Gastroesophageal sphincter (tissue), 4 donors: ENCODE results near the gene TTC21B. TPM values are rescaled to one million over a fixed set of nuclear protein-coding genes. Genes with fewer than 3 reads are reported as not detected.
A peak's percentile ranks its signal among the peaks of the same experiment; 100 is the strongest.

Experiments used
- ATAC-seq: fragments of 150-250 bp; one replicate; pipeline ENCODE4 v1.9.1; 2016; ENCODE audit warnings: mild to moderate bottlenecking, moderate library complexity
- H3K27ac ChIP-seq, 4 donors: fragments of 200-600 bp; sonication (generic) in 3 of 4; 1 replicate in 3 of 4; 2 replicates in 1 of 4; pipeline ENCODE4 v1.5.1; 2016 to 2019
- H3K27me3 ChIP-seq: fragments of 200-600 bp; sonication (generic); one replicate; pipeline ENCODE4 v1.5.1; 2019
- H3K36me3 ChIP-seq, 2 donors: fragments of 200-600 bp; sonication (generic); one replicate each; pipeline ENCODE4 v1.5.1; 2019; ENCODE audit warnings: control low read depth in 1 of 2
- H3K4me1 ChIP-seq, 3 donors: fragments of 200-600 bp; sonication (generic); 1 replicate in 2 of 3; 2 replicates in 1 of 3; pipeline ENCODE4 v1.5.1; 2016 to 2019; ENCODE audit warnings: control low read depth in 2 of 3
- H3K4me3 ChIP-seq, 2 donors: fragments of 200-600 bp; sonication (generic); one replicate each; pipeline ENCODE4 v1.5.1; 2019; ENCODE audit warnings: mild to moderate bottlenecking in 1 of 2, moderate library complexity in 1 of 2
- H3K9me3 ChIP-seq, 3 donors: fragments of 200-600 bp; sonication (generic); one replicate each; pipeline ENCODE4 v1.5.1; 2017 to 2019; ENCODE audit warnings: control low read depth in 2 of 3
- EP300 ChIP-seq: sonication (generic); formaldehyde crosslinking; IDR thresholded peaks from one replicate; pipeline ENCODE4 v1.6.1; 2017; ENCODE audit warnings: antibody characterized with exemption, mild to moderate bottlenecking
- POLR2A ChIP-seq, 2 donors: fragments of 450-650 bp; IDR thresholded peaks; one replicate each; pipeline ENCODE4 v1.6.1; 2017; ENCODE audit warnings: antibody characterized with exemption in 2 of 2, mild to moderate bottlenecking in 2 of 2, moderate library complexity in 1 of 2
- POLR2AphosphoS5 ChIP-seq: sonication (generic); formaldehyde crosslinking; IDR thresholded peaks from one replicate; pipeline ENCODE4 v1.6.1; 2017; ENCODE audit warnings: antibody characterized with exemption
- WGBS, 2 donors: methylation state at CpG; one replicate each; pipeline ENCODE4 v1.1.5; 2018; ENCODE audit warnings: low coverage in 1 of 2; 5-methylcytosine and 5-hydroxymethylcytosine counted together
- total RNA-seq, 4 donors: library from RNA; depleted of rRNA; stranded (reverse); fragments of >200 nt; gene quantifications; one replicate each; pipeline ENCODE4 v1.1.0, GENCODE V29; 2016
- TF ChIP-seq, protein P1 (sequence below), 4 experiments: fragments of 200-600 bp in 2 of 4; fragments of 450-650 bp in 2 of 4; sonication (generic) in 1 of 4; IDR thresholded peaks; one replicate each; pipeline ENCODE4 v1.5.1; 2017 to 2019; ENCODE audit warnings: antibody characterized with exemption in 4 of 4, mild to moderate bottlenecking in 2 of 4, moderate library complexity in 2 of 4

The TTC21B gene
- total RNA-seq, 4 donors from 2014 or later, result 15.0 to 30.2 (median 26.3) TPM

DNA sequence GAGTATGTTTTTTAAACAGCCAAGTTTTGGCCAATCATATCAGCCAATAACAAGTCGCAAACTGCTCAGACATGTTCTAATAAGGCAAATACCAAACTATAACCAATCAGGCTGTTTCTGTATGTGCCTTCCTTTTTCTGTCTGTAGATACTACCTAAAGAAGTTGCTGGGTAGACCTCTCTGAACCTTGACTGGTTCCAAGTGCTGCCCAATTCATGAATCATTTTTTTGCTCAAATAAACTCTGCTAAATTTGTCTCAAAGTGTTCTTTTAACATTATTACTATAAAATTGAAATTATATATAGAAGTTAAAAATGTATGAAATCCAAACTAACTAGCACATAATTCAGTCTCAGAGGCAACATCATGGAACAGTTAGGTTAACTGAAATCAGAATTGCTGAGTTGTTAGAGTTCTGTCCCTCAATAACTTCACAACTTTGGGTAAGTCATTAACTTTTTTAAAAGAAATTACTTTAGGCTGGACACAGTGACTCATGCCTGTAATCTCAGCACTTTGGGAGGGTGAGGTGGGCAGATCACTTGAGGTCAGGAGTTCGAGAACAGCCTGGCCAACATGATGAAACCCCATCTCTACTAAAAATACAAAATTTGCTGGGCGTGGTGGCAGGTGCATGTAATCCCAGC lies 4.9 kb upstream of the TTC21B start:
- H3K4me1 ChIP-seq, result peaks cover 2 to 10% (median 5%) of the 10 kb centered on the region in 3 donors
- ATAC-seq, result no peak
- no peak overlapping the region for H3K27ac ChIP-seq
- 92 to 98% methylated on average over 2 to 3 of the region's 3 CpGs for WGBS, 2 donors
- H3K9me3 ChIP-seq, result no peaks in the 10 kb centered on the region
- no peak overlapping the region for H3K4me3 ChIP-seq
- H3K36me3 ChIP-seq, result no peaks in the 10 kb centered on the region
- TF ChIP-seq POLR2A (IDR thresholded peaks at IDR 0.05), result no peak
- no peak for TF ChIP-seq POLR2AphosphoS5
- no peak for TF ChIP-seq EP300
- TF ChIP-seq, protein P1, sequence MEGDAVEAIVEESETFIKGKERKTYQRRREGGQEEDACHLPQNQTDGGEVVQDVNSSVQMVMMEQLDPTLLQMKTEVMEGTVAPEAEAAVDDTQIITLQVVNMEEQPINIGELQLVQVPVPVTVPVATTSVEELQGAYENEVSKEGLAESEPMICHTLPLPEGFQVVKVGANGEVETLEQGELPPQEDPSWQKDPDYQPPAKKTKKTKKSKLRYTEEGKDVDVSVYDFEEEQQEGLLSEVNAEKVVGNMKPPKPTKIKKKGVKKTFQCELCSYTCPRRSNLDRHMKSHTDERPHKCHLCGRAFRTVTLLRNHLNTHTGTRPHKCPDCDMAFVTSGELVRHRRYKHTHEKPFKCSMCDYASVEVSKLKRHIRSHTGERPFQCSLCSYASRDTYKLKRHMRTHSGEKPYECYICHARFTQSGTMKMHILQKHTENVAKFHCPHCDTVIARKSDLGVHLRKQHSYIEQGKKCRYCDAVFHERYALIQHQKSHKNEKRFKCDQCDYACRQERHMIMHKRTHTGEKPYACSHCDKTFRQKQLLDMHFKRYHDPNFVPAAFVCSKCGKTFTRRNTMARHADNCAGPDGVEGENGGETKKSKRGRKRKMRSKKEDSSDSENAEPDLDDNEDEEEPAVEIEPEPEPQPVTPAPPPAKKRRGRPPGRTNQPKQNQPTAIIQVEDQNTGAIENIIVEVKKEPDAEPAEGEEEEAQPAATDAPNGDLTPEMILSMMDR (IDR thresholded peaks at IDR 0.05), result no peak
- no peaks in the 10 kb centered on the region for H3K27me3 ChIP-seq

DNA sequence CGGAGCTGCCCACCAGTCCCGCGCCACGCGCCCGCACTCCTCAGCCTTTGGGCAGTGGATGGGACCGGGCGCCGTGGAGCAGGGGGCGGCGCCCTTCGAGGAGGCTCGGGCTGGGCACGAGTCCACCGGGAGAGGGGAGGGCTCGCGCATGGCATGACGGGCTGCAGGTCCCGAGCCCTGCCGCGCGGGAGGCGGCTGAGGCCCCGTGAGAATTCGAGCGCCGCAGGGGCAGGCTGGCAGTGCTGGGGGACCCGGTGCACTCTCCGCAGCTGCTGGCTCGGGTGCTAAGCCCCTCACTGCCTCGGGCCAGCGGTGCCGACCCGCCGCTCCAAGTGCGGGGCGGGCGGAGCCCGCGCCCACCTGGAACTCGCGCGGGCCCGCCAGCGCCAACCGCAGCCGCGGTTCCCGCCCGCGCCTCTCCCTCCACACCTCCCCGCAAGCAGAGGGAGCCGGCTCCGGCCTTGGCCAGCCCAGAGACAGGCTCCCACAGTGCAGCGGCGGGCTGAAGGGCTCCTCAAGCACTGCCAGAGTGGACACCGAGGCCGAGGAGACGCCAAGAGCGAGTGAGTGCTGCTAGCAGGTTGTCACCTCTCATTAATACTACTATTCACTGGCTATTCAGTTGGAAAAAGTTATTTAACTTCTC lies 3.6 kb upstream of the TTC21B start:
- TF ChIP-seq POLR2A (IDR thresholded peaks at IDR 0.05) (no peak), POLR2AphosphoS5 (no peak), EP300 (no peak)
- TF ChIP-seq, protein P1 (IDR thresholded peaks at IDR 0.05), result no peak
- Histone ChIP-seq H3K27me3 (no peaks in the 10 kb centered on the region), H3K4me3 (peak overlapping the region in 1 of 2 donors; percentile 8), H3K4me1 (peaks cover 2 to 18% (median 10%) of the 10 kb centered on the region in 3 donors), H3K27ac (no peak overlapping the region), H3K9me3 (no peaks in the 10 kb centered on the region), H3K36me3 (no peaks in the 10 kb centered on the region)
- ATAC-seq, result no peak
- 83 to 100% methylated on average over 1 to 4 of the region's 60 CpGs for WGBS, 2 donors

DNA sequence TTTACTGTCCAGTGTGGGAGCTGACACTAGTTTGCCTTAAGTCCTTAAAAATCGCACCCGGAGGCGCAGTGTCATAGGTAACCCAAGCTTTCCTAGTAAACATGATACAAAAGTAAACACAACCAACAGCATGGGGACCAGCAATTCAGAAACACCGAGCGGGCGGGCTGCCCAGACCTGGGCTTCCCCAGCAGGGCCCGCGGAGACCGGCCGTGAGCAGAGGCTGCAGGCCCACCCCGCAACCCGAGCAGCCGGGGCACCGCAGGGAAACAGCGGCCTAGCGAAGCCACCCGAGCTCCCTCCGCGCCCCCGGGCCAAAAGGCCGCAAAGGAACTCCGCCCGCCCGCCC lies 296 bp downstream of the TTC21B start:
- TF ChIP-seq, protein P1 (IDR thresholded peaks at IDR 0.05), result no peak
- TF ChIP-seq EP300 (no peak), POLR2A (IDR thresholded peaks at IDR 0.05) (no peak), POLR2AphosphoS5 (no peak)
- peak overlapping the region; percentile 75 to 90 for H3K4me3 ChIP-seq
- H3K9me3 ChIP-seq, result no peaks in the 10 kb centered on the region
- 0% methylated on average over 3 of the region's 24 CpGs for WGBS, 2 donors
- H3K4me1 ChIP-seq, result peaks cover 5 to 38% (median 12%) of the 10 kb centered on the region in 3 donors
- ATAC-seq, result peak; percentile 64
- H3K36me3 ChIP-seq, result peaks cover 0 to 11% of the 10 kb centered on the region in 2 donors
- H3K27ac ChIP-seq, result peak overlapping the region; percentile 80 to 89 (median 87)
- H3K27me3 ChIP-seq, result no peaks in the 10 kb centered on the region

DNA sequence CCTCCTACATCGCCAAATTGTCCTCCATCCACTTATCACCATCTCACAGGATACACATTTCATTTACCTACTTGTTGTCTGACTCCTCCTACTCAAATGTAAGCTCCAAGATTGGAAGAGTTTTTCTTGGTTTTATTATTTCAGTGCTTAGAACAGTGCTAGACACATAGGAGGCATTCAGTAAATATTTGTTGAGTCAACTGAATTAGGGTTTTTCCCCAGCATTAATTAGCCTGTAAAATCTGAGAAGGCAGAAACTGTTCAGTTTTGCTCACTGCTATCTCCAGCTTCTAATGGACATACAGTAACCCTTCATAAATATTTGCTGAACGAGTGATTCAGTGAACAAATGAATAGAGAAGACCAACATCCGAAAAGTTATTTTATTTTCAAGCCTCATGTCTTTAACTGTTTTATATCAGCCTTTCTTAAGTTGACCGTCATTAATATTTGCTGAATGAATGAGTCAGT lies 800 bp downstream of the TTC21B start:
- peaks cover 0 to 16% of the 10 kb centered on the region in 2 donors for H3K36me3 ChIP-seq
- H3K9me3 ChIP-seq, result no peaks in the 10 kb centered on the region
- ATAC-seq, result no peak
- H3K27me3 ChIP-seq, result no peaks in the 10 kb centered on the region
- H3K27ac ChIP-seq, result peak overlapping the region; percentile 80 to 89 (median 87)
- H3K4me3 ChIP-seq, result peak overlapping the region; percentile 75 to 90
- 14 to 15% methylated on average over 4 of the region's 4 CpGs for WGBS, 2 donors
- TF ChIP-seq POLR2AphosphoS5 (no peak), EP300 (no peak), POLR2A (IDR thresholded peaks at IDR 0.05) (no peak)
- TF ChIP-seq, protein P1 (IDR thresholded peaks at IDR 0.05), result no peak
- peaks cover 5 to 38% (median 12%) of the 10 kb centered on the region in 3 donors for H3K4me1 ChIP-seq
